Stimulated activated memory B cell treated with anti-CD40 and anti-IgM and Interleukin-4, amounts not matched to agents 10 μg/mL and 1 μg/mL and 100 μg/mL, for 72 hours (primary cell): ENCODE results near the gene LAGE3.
A peak's percentile ranks its signal among the peaks of the same experiment; 100 is the strongest.

Source experiments
- ATAC-seq: fragments of 150-1000 bp; cut with Tn5 transposase; 2 replicates; pipeline ENCODE4 v1.10.0; 2021
- H3K27ac Mint-ChIP-seq: one replicate; pipeline ENCODE4 v1.8.0; 2022; ENCODE audit warnings: mild to moderate bottlenecking, mixed read lengths
- H3K27me3 Mint-ChIP-seq: one replicate; pipeline ENCODE4 v1.8.0; 2022; ENCODE audit warnings: mixed read lengths
- H3K36me3 Mint-ChIP-seq: one replicate; pipeline ENCODE4 v1.8.0; 2022; ENCODE audit warnings: mixed read lengths
- H3K4me1 Mint-ChIP-seq: one replicate; pipeline ENCODE4 v1.8.0; 2022; ENCODE audit warnings: mixed read lengths
- H3K4me3 Mint-ChIP-seq: one replicate; pipeline ENCODE4 v1.8.0; 2022; ENCODE audit warnings: mild to moderate bottlenecking, moderate library complexity, mixed read lengths
- H3K9me3 Mint-ChIP-seq: one replicate; pipeline ENCODE4 v1.8.0; 2022; ENCODE audit warnings: mixed read lengths

LAGE3 gene

GRCh38 chrX:154478728-154479622 is at the start of gene LAGE3:
Gene LAGE3 (minus strand): TSS chrX:154479281. CDS start chrX:154478915, 366 bp downstream.
- H3K36me3 Mint-ChIP-seq: peaks cover 7% of the 10 kb centered on the region
- peak; percentile 95 for ATAC-seq

GRCh38 chrX:154526901-154527675 is 48.0 kb upstream of the LAGE3 start:
- Mint-ChIP-seq H3K36me3 (peaks cover 8% of the 10 kb centered on the region), H3K27me3 (no peaks in the 10 kb centered on the region), H3K4me1 (peaks cover 10% of the 10 kb centered on the region), H3K9me3 (no peaks in the 10 kb centered on the region), H3K4me3 (peak overlapping the region; percentile 75), H3K27ac (peak overlapping the region; percentile 77)
- peak; percentile 92 for ATAC-seq

More at GRCh38 chrX:154478728-154479622, at the start of gene LAGE3:
- no peaks in the 10 kb centered on the region for H3K27me3 Mint-ChIP-seq
- peaks cover 29% of the 10 kb centered on the region for H3K4me1 Mint-ChIP-seq
- peak within 1 kb of the TSS; percentile 95 for H3K27ac Mint-ChIP-seq
- H3K4me3 Mint-ChIP-seq: peak within 1 kb of the TSS; percentile 85
- no peaks in the 10 kb centered on the region for H3K9me3 Mint-ChIP-seq

GRCh38 chrX:154525606-154526490 is 46.8 kb upstream of the LAGE3 start:
- Mint-ChIP-seq H3K27ac (peak overlapping the region; percentile 24), H3K27me3 (no peaks in the 10 kb centered on the region), H3K36me3 (peaks cover 2% of the 10 kb centered on the region), H3K4me1 (peaks cover 10% of the 10 kb centered on the region), H3K9me3 (no peaks in the 10 kb centered on the region), H3K4me3 (no peak overlapping the region)
- no peak for ATAC-seq

GRCh38 chrX:154519389-154519788 is 40.3 kb upstream of the LAGE3 start:
- Mint-ChIP-seq H3K36me3 (peaks cover 4% of the 10 kb centered on the region), H3K27ac (no peak overlapping the region)
- ATAC-seq: no peak

GRCh38 chrX:154517101-154517781 is 38.2 kb upstream of the LAGE3 start:
- no peak for ATAC-seq
- Mint-ChIP-seq H3K36me3 (peaks cover 12% of the 10 kb centered on the region), H3K27me3 (no peaks in the 10 kb centered on the region), H3K27ac (peak overlapping the region; percentile 83), H3K4me3 (peak overlapping the region; percentile 38), H3K4me1 (peaks cover 23% of the 10 kb centered on the region), H3K9me3 (no peaks in the 10 kb centered on the region)

More at GRCh38 chrX:154519389-154519788, 40.3 kb upstream of the LAGE3 start:
- Mint-ChIP-seq H3K4me1 (peaks cover 15% of the 10 kb centered on the region), H3K4me3 (no peak overlapping the region), H3K9me3 (no peaks in the 10 kb centered on the region), H3K27me3 (no peaks in the 10 kb centered on the region)

- ATAC-seq: no peak
- Mint-ChIP-seq H3K36me3 (peaks cover 12% of the 10 kb centered on the region), H3K27ac (peak overlapping the region; percentile 83), H3K27me3 (no peaks in the 10 kb centered on the region), H3K4me1 (peaks cover 23% of the 10 kb centered on the region), H3K9me3 (no peaks in the 10 kb centered on the region), H3K4me3 (peak overlapping the region; percentile 82)
Observed at GRCh38 chrX:154516656-154517100, 37.6 kb upstream of the LAGE3 start.

- peak within 1 kb of the TSS; percentile 83 for H3K27ac Mint-ChIP-seq
- ATAC-seq: peak; percentile 98
- H3K36me3 Mint-ChIP-seq: peaks cover 12% of the 10 kb centered on the region
- H3K9me3 Mint-ChIP-seq: no peaks in the 10 kb centered on the region
- H3K4me3 Mint-ChIP-seq: peak within 1 kb of the TSS; percentile 82
- no peaks in the 10 kb centered on the region for H3K27me3 Mint-ChIP-seq
- H3K4me1 Mint-ChIP-seq: peaks cover 23% of the 10 kb centered on the region
Observed at GRCh38 chrX:154515966-154516655, 37.0 kb upstream of the LAGE3 start, which contains the start of gene FAM3A. Gene FAM3A (minus strand): TSS chrX:154516232. CDS start chrX:154515772, 460 bp downstream.

- Mint-ChIP-seq H3K27ac (peak overlapping the region; percentile 83), H3K9me3 (no peaks in the 10 kb centered on the region), H3K4me3 (peak overlapping the region; percentile 82), H3K4me1 (peaks cover 23% of the 10 kb centered on the region), H3K27me3 (no peaks in the 10 kb centered on the region), H3K36me3 (peaks cover 18% of the 10 kb centered on the region)
- peak; percentile 44 for ATAC-seq
Observed at GRCh38 chrX:154515090-154515965, 36.2 kb upstream of the LAGE3 start.

- ATAC-seq: no peak
- Mint-ChIP-seq H3K4me1 (peaks cover 28% of the 10 kb centered on the region), H3K9me3 (no peaks in the 10 kb centered on the region), H3K4me3 (peak overlapping the region; percentile 42), H3K36me3 (peaks cover 32% of the 10 kb centered on the region), H3K27ac (peak overlapping the region; percentile 62), H3K27me3 (no peaks in the 10 kb centered on the region)
Observed at GRCh38 chrX:154513716-154514115, 34.6 kb upstream of the LAGE3 start.

GRCh38 chrX:154512879-154513553 is 33.9 kb upstream of the LAGE3 start:
- Mint-ChIP-seq H3K4me3 (no peak overlapping the region), H3K9me3 (no peaks in the 10 kb centered on the region), H3K27ac (no peak overlapping the region), H3K36me3 (peaks cover 36% of the 10 kb centered on the region), H3K4me1 (peaks cover 30% of the 10 kb centered on the region), H3K27me3 (no peaks in the 10 kb centered on the region)
- ATAC-seq: no peak

- no peak overlapping the region for H3K4me3 Mint-ChIP-seq
- H3K9me3 Mint-ChIP-seq: no peaks in the 10 kb centered on the region
- H3K4me1 Mint-ChIP-seq: peaks cover 29% of the 10 kb centered on the region
- no peak for ATAC-seq
- H3K27ac Mint-ChIP-seq: no peak overlapping the region
- peaks cover 38% of the 10 kb centered on the region for H3K36me3 Mint-ChIP-seq
- no peaks in the 10 kb centered on the region for H3K27me3 Mint-ChIP-seq
Observed at GRCh38 chrX:154511761-154512160, 32.7 kb upstream of the LAGE3 start.

- Mint-ChIP-seq H3K27me3 (no peaks in the 10 kb centered on the region), H3K4me3 (no peak overlapping the region), H3K4me1 (peaks cover 16% of the 10 kb centered on the region), H3K27ac (no peak overlapping the region), H3K9me3 (no peaks in the 10 kb centered on the region), H3K36me3 (peaks cover 51% of the 10 kb centered on the region)
- no peak for ATAC-seq
Observed at GRCh38 chrX:154509455-154509854, 30.4 kb upstream of the LAGE3 start.
